Sigmoid colon (tissue), 3 donors: ENCODE measurements around the gene CFHR1.

Experiments used
- CTCF ChIP-seq, 4 experiments: fragments of 450-650 bp in 3 of 4; fragments of 200-600 bp in 1 of 4; IDR thresholded peaks; one replicate each; pipeline ENCODE4 v1.5.1; 2016 to 2019; ENCODE audit warnings: antibody characterized with exemption in 4 of 4, mild to moderate bottlenecking in 3 of 4, moderate library complexity in 2 of 4
- POLR2A ChIP-seq, 2 donors: fragments of 450-650 bp; IDR thresholded peaks; one replicate each; pipeline ENCODE4 v1.6.1; 2016; ENCODE audit warnings: antibody characterized with exemption in 2 of 2, mild to moderate bottlenecking in 2 of 2, moderate library complexity in 2 of 2

DNA sequence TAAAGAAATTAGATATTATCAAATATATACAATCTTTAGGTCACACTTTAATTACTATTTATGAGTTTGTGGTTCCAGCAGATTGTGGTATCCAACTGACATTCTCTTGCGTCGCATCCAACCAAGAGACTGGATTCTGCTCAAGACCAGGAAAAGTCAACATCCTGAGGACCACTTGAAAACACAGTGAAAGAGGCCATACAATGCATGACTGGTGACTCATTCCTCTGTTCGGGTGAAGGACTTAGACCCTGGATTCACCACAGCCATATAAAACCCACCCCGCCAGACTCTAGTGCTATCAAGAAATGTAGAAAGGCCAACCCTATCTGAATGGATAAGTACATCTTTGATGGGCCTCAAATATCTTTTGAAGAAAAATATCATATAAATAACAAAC, 53.9 kb downstream of the CFHR1 start:
- TF ChIP-seq CTCF (IDR thresholded peaks at IDR 0.05) (no peak), POLR2A (IDR thresholded peaks at IDR 0.05) (no peak)
